HG02884 (cell line): ENCODE measurements around the gene MUC2.
"Not testable (repeated sequence)": the region's sequence is repeated elsewhere in the genome, so short reads cannot be mapped to it uniquely, and the experiment has no call there.

Source experiments
- ATAC-seq: cut with Tn5 transposase; IDR thresholded peaks from one replicate; pipeline ENCODE4 v1.9.1; 2021; ENCODE audit warnings: mild to moderate bottlenecking, moderate library complexity; ENCODE audit not compliant: unreplicated experiment

Gene MUC2

GRCh38 chr11:1102996-1103395, 28.3 kb downstream of the MUC2 start:
- no peak for ATAC-seq

DNA sequence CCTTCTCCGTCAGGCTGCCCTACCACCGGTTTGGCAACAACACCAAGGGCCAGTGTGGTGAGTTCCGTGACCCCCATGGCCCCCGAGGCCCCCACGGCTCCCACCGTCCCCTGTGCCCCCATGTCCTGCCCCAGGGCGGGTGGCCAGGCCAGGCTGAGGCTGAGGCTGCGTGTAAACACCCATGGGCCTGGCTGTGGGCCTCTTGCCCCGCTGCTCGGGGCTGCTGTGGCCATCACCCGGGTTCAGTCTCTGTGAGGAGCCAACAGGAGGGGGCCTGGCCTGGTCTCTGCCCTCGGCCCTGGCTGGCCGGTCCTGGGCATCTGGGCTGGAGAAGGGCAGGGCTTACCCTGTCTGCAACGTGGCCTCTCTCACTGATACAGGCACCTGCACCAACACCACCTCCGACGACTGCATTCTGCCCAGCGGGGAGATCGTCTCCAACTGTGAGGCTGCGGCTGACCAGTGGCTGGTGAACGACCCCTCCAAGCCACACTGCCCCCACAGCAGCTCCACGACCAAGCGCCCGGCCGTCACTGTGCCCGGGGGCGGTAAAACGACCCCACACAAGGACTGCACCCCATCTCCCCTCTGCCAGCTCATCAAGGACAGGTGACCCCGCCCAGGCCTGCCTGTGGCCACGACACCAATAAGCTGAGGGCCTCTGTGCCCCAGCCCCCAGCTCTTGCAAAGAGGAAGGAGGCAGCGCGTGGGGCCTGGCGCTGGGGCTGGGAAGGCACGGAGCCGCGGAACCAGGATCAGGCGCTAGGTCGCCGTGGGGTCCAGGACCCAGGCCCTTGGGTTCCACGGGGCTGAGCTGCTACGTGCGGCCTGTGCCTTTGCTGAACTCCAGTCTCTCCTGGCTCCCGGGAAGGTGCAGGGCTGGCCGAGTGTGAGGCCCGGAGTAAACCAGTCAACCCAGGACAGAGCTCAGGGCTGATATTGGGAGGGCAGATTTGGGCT, 29.0 kb downstream of the MUC2 start:
- no peak for ATAC-seq

DNA sequence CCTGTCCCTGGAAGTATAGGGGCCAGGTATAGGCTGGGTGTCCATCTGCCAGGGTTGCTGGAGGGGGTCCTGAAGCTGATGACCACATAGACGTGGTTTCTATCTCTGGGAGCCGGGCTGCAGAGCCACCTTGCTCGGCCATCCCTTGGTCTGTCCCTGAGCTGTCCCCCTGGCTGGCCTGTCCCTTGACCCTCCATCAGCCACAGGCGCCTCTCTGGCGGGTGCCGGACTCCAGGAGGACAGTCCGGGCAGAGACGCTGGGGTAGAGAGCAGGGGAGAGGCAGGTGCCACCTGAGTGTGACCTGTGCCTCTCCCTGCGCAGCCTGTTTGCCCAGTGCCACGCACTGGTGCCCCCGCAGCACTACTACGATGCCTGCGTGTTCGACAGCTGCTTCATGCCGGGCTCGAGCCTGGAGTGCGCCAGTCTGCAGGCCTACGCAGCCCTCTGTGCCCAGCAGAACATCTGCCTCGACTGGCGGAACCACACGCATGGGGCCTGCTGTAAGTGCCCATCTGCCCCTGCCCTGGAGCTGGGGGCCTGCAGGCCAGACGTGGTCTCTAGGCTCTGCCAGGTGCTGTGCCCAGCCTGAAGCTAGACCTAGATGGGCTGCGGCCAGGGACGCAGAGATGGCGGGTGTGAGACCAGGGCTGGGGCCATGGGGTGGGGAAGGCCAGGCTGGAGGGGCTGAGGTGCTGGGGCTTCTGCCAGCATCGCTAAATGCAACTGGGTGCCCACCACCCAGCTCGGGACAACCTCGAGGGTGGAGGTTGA, 29.9 kb downstream of the MUC2 start:
- no peak for ATAC-seq

DNA sequence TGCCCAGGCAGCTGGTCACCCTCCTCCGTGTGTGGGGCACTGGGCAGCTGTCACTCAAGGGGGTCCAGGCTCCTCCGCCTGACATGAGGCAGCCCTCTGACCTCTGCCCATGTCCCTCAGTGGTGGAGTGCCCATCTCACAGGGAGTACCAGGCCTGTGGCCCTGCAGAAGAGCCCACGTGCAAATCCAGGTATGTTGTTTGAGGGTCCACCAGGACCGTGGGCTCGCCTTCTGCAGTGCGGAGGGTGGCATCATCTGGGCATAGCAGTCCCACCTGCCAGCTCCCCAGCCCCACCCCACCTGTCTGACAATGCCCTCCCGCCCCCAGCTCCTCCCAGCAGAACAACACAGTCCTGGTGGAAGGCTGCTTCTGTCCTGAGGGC, 30.5 kb downstream of the MUC2 start:
- no peak for ATAC-seq

GRCh38 chr11:1106387-1106786, 31.7 kb downstream of the MUC2 start:
- ATAC-seq = no peak

DNA sequence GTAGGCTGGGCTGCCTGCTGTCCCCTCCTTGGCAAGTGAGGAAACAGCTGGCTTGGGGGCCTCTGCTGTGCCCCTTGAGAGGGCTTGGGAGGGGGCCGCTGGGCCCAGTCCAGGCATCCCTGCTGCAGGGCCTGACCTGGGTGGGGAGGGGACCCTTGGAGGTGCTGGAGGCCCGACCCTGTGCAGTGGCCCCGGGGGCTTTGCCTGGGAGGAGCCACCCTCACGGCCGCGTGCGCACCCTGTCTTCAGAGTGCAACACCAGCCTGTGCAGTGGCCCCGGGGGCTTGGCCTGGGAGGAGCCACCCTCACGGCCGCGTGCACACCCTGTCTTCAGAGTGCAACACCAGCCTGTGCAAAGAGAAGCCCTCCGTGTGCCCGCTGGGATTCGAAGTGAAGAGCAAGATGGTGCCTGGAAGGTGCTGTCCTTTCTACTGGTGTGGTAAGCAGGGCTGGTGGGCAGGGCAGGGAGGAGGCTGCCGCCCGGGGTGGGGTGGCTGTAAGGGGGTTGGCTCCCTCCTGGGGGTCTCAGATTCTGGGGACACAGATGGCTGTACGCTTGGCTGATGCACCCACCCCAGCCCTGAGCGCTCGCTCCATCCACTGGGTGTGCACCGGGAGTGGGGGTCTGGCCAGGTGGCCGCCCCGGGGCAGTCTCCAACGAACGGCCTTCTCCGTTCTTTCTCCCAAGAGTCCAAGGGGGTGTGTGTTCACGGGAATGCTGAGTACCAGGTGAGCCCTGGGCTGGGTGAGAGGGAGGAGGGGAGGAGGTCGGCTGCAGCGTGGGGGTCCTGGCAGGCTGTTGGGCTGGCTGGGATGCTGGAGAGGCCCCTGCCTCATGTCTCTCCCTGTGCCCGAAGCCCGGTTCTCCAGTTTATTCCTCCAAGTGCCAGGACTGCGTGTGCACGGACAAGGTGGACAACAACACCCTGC, 32.9 kb downstream of the MUC2 start:
- ATAC-seq = no peak

DNA sequence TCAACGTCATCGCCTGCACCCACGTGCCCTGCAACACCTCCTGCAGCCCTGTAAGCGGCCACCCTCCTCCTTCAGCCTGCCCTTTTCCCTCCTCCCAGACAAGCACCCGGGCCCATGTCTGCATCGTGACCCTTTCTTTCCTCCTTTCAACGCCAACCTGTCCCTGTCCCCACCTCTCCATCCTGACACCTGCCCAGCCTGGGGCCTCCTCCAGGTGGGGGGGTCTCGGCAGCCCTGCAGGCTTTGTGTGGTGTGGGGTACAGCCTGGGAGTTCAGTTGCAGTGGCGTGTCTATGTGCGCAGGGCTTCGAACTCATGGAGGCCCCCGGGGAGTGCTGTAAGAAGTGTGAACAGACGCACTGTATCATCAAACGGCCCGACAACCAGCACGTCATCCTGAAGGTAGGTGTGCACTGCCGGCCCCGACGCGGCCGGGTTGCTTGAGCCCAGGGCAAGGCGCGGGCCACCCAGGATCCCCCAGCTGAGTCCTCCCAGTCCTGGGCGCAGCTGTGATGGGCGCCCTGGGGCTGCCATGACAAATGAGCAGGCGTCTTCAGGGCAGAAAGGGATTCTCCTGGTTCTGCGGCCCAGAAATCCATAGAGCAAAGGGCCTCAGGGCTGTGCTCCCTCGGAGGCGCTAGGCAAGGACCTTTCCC, 33.7 kb downstream of the MUC2 start:
- no peak for ATAC-seq

- ATAC-seq = no peak
Measured at GRCh38 chr11:1109101-1109917, 34.6 kb downstream of the MUC2 start.

- no peak for ATAC-seq
Measured at GRCh38 chr11:1109918-1110705, 35.4 kb downstream of the MUC2 start.

DNA sequence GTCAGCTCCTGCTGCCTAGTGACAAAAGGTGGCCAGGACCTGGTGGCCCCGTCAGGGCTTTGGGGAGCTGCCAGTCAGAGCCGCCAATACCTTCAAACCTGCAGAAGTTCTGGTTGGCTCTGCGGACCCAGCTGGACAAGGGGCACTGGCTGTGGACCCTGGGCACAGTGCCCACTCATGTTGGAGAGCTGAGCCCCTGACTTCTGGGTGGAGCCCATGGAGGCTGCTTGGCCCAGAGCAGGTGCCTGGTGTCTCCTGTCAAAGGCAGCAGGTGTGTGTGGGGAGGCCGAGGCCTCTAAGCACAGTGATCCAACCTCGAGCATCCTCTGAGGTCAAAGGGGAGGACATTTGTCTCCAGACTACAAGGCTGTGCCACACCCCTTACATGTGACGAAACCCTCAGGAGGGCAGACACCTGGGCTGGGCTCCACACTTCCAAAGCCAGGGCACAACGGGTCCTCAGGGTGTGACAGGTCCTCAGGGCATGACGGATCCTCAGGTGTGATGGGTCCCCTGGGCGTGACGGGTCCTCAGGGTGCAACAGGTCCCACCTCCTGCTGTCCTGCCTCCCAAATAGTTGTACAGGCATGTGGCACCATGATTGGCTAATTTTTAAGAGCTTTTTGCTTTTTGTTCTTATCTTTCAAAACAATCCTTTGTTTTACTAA, 37.0 kb downstream of the MUC2 start:
- no peak for ATAC-seq

DNA sequence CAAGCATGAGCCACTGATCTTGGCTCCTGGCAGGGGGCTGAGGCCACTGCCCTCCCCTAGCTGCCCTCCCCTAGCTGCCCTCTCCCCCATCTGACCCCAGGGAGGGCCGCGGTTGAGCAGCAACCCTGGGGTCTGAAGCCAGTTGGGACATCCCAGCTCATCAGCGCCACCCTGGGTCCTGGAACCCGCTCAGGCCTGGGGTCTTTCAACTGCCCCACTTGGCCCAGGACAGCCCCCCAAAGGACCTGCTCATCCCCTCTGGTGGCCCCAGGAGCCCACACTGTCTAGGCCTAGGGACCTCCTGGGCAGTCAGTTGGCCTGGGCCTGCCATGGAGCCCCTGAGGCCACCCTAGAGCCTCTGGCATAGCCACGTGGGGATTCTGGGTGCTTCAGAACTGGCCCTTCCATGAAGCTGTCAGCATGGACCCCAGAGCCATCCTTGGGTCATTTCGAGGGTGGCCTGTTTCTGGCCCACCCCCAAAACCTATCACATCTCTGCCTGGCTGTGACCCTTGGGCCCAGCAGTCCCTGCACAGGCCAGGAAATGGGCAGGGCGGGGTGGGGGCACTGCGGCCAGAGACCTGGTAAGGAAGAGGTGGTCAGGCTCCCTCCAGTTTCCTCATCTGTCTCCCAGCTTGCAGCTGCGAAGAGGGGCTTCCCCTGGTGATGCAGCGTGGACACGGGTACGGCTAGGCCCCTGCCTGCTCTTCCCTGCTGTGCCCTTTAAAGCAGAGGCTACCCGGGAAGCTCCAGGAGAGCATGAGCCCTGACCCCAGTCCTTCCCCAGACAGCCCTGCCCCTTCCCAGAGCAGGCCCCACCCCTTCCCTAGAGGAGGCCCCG, 37.9 kb downstream of the MUC2 start:
- no peak for ATAC-seq

DNA sequence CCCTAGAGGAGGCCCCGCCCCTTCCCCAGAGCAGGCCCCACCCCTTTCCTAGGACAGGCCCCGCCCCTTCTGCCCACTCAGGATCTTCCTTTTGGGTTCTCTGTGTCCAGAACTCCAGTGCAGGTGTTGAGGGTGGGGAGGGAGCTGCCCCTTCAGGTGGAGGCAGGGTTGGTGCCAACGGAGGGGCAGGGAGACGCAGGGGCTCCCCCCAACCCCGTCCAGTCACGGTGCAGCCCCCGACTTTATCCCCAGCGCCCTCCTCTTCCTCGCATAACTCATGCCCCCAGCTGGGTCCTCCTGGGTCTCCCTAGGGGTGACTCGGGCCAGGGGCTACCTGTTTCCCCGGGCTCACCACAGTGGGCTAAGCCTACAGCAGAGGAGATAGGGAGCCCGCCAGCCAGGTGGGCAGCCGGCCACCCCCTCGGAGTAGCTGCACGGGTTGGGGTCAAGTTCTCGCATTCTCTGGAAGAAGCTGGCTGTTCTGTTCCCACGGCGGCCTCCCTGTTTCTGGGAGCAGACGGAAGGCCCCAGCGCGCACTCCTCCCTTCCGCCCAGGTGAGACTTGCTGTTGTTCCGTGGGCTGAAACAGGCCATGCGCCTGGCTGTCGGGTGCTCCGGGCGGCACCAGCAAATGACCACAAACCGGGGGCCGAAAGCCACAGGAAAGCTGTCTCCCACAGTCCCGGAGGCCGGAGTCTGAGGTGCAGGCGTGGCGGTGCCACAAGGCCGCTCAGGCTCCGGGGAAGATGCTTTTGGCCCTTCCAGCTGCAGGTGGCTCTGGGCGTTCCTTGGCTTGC, 38.9 kb downstream of the MUC2 start:
- ATAC-seq = no peak

GRCh38 chr11:1115292-1115691, 40.6 kb downstream of the MUC2 start:
- ATAC-seq = not testable (repeated sequence)

DNA sequence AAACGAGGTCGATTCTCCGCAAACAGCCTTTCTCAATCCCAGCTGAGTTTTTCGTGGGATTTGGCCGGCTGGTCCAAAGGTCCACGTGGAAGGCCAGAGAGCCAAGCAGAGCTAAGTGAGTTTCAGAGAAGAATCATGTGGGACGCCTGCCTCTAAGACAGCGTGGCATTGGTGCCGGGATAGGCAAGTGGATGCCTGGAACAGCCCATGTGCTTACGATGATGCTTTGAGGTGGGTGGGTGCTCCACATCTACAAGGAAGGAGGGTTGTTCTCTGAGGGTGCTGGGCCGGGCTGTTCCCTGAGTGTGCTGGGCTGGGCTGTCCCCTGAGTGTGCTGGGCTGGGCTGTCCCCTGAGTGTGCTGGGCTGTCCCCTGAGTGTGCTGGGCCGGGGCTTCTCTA, 41.4 kb downstream of the MUC2 start:
- no peak for ATAC-seq

GRCh38 chr11:1116666-1117390, 42.2 kb downstream of the MUC2 start:
- ATAC-seq = no peak

GRCh38 chr11:1117992-1118391, 43.3 kb downstream of the MUC2 start:
- ATAC-seq = no peak
